GM20000 (cell line): Measurements from ENCODE around the gene RGS6.

ENCODE experiments used
- DNase-seq: peaks from one replicate; pipeline ENCODE4 v3.0.0; 2012; ENCODE audit warnings: low spot score
- TF ChIP-seq, protein P1 (sequence below): IDR thresholded peaks from 2 replicates; pipeline ENCODE4 v1.5.1; 2012; ENCODE audit warnings: mild to moderate bottlenecking, control low read depth; ENCODE audit errors: extremely low read depth, missing control alignments

The RGS6 gene

DNA sequence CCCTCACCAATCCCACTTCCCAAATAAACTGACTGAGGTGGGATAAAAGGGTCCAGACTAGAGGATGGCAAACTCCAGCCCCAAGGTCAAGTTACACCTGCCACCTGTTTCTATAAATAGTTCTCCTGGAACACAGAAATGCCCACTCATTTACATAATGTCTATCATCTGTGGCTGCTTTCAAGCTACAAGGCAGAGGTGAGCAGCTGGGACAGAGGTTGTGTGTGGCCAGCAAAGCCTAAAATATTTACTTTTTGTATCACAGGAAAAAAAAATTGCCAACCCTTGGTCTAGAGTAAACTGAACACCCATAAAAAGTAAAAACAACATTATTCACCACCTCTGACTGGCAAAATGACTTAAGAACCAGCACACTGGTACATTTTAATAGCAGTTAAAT, 269.4 kb downstream of the RGS6 start:
- TF ChIP-seq, protein P1, sequence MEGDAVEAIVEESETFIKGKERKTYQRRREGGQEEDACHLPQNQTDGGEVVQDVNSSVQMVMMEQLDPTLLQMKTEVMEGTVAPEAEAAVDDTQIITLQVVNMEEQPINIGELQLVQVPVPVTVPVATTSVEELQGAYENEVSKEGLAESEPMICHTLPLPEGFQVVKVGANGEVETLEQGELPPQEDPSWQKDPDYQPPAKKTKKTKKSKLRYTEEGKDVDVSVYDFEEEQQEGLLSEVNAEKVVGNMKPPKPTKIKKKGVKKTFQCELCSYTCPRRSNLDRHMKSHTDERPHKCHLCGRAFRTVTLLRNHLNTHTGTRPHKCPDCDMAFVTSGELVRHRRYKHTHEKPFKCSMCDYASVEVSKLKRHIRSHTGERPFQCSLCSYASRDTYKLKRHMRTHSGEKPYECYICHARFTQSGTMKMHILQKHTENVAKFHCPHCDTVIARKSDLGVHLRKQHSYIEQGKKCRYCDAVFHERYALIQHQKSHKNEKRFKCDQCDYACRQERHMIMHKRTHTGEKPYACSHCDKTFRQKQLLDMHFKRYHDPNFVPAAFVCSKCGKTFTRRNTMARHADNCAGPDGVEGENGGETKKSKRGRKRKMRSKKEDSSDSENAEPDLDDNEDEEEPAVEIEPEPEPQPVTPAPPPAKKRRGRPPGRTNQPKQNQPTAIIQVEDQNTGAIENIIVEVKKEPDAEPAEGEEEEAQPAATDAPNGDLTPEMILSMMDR = no peak
- no peak for DNase-seq

DNA sequence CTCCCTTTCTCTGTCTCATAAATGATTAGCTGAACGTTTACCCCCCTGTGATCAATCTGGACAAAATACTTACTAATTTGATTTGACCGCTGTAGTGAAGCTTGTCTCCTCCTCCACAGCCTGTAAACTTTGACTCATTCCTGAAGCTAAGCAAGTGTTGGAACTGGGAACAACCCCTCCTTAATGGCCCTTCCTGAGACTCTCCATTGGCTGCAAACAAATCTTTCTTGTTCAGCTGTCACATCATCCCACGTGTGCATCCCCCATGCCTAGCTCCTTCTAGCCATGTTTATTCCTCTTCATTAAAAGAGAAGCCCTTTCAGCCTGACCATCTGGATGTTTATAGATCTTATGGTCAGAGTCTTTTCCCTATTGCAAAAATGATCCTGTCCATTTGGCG, 281.2 kb downstream of the RGS6 start:
- DNase-seq = no peak
- TF ChIP-seq, protein P1 = no peak

DNA sequence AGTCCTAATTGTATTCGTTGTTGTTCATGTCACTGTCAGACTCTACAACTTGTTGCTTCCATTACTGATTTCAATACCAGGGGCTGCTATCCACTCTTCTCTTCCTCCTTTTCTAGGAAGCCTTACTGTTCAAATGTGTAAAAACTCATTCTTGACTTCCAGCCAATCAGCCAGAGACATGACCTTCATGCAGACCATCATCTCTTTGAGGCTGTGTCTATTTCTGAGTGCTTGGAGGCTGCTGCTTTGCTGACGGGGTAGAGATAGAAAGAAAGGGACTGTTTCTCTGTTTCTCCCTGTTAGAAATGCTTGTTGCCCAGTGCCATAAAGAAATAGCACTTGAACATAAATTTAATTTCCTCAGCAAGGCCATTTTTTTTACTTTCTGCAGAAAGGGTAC, 282.9 kb downstream of the RGS6 start:
- TF ChIP-seq, protein P1 = no peak
- no peak for DNase-seq

DNA sequence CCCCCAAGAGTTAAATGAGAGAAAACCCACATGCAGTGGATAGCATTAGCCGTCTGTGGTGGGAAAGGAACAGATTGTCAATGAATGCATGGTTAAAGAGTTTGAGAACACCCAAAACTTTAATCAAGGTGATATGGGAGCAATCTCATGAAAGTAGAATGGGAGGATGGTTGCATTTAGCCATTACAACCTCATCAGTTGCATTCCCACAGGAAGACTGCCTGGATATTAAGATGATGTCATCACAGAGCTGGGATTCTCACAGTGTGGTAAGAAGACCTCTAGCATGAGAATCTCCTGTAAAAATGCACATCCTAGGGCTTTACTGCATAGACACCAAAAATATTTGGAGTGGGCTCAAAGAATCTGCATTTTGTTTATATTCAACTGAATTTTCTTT, 284.9 kb downstream of the RGS6 start:
- TF ChIP-seq, protein P1 = no peak
- DNase-seq = no peak

DNA sequence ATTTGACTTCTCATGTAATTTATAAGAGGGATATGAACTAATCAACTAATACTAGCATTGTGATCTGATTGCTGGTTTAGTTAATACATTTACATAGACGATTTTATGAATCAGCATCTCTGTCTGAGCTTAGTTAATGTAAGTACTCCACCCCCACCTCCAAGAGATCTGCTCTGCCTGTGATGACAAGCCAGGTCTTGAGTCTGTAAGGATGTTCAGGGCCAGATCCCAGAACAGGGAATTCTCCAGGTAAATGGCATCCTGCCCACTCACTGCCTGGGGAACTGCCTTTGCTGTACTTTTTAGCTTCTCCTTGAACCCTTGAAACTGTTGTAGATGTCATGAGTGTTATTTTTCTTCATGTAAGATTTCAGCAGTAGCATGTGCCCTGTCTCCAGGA, 289.8 kb downstream of the RGS6 start:
- DNase-seq = no peak
- TF ChIP-seq, protein P1 = no peak

DNA sequence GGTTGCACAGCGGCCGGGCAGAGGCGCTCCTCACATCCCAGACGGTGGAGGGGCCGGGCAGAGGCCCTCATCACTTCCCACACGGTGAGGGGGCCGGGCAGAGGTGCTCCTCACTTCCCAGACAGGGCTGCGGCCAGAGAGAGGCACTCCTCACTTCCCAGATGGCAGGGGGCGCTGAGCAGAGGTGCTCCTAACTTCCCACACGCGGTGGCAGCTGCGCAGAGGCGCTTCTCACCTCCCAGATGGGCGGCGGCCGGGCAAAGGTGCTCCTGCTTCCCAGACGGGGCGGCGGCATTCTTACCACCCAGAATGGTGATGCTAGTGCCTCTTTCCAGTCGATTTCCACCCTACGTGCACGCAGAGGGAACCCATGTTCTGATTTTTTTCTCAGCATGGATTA, 304.4 kb downstream of the RGS6 start:
- DNase-seq = no peak
- TF ChIP-seq, protein P1 = no peak

DNA sequence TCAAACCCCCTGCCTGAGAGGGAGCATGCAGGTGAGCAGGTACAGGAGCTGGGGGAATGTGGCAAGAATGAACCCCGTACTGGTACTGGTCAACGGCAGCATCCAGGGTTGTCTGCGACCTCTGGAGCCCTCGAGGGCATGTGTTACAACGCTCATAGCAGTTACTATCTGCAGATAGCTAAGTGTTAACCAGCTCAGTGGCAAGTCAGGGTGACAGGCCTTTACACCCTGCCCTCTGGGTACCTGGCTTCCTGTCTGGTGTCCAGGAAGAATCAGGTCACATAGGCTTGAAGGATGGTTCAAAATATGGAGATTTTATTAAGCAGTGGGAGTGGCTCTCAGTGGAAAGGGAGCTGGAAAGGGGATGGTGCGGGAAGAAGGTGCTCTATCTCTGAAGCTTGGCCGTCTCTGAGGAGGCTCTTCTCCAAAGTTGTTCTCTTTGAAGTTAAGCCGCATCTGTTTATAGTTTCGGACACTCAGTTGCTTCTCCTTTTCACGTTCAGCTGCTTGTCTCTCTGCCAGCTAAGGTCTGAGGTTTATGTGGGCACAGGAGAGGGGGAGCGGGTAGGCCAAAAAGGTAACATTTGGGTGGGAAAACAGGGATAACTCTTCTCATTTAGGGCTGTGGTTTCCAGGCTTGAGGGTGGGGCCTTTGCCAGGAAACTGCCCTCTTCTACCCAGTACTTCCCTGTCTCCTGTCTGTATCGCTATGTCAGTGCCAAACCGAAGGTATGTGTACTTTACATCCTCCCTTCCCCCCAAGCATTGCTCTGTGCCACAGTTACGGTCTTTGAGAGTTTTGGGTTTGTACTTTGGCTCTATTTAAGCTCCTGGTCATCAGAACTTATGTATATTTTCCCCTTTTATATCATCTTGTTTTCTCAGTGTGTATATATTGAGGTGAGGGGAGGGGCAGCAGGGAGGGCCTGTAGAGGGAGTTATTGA, 305.8 kb downstream of the RGS6 start:
- no peak for DNase-seq
- TF ChIP-seq, protein P1 = no peak
